ENCODE data around the gene AK5.

Gene AK5

GRCh38 chr1:77354536-77354935 lies 72.7 kb downstream of the AK5 start:
- DNase-seq (ENCODE audit: low read depth in 2 of 2), result no peak

DNA sequence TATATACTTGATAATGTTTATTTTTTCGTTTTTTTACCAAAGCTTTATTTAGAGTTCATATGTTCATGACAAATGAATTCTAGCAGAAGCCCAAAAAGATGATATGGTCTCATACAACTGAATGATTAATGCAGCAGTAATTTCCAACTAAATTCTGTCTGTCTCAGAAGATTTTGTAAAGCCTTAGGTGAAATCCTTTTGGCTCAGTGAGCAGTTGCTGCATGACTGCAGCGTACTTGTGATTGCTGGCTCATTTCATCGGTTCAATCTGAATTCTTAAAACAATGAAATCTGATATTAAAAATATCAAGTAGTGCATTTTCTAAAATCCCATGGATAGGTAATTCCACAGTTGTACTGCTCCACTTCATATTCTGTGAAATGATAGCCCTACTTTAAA lies 73.2 kb downstream of the AK5 start:
- DNase-seq (ENCODE audit: low read depth in 2 of 2), result no peak

DNA sequence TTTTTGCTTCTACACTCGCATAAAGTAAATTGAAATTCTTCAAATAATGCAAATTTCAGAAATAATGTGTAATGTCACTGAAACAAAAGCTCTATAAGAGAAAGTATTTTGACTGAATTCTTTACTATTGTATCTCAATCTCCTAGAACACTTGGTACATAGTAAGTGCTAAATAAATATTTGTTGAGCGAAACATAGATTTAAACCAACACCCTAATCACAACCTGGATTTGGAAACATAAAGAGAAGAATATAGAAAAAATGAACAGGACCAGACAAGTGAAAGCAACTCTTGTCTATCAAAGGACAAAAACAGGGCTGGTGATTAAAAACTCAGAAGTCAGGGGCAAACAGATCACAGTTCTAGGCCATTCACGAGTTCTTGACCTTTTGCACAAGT lies 74.3 kb downstream of the AK5 start:
- no peak for DNase-seq (ENCODE audit: low read depth in 2 of 2)

DNA sequence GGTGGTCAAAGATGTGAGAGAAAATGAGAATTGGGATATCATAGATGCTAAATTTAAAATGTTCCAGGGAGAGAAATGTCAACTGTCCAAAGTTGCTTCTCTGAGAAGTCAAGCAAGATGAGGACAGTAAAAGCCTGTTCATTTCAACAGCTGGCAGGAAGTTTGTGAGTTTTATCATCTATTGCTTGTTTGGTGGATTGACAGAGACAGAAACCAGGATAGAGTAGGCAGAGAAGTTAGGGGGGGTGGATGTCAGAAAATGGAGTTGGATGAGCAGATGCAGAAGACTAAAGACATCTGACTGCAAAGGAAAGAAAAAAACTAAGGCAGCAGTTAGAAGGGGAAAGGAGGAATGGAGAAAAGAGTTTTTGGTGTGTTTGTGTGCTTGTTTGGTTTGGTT lies 78.4 kb downstream of the AK5 start:
- DNase-seq (ENCODE audit: low read depth in 2 of 2), result no peak

DNA sequence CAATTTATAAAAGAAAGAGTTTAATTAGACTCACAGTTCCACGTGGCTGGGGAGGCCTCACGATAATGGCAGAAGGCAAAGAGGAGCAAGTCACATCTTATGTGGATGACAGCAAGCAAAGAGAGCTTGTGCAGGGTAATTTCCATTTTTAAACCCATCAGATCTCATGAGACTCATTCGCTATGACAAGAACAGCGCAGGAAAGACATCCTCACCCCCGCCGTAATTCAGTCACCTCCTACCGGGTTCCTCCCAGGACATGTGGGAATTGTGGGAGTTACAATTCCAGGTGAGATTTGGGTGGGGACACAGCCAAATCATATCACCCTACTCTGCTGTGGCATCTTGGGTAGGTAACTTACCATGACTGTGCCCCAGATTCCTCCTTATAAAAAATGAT lies 79.8 kb downstream of the AK5 start:
- no peak for DNase-seq (ENCODE audit: low read depth in 2 of 2)

GRCh38 chr1:77370161-77370560 lies 88.3 kb downstream of the AK5 start:
- no peak for DNase-seq (ENCODE audit: low read depth in 2 of 2)

DNA sequence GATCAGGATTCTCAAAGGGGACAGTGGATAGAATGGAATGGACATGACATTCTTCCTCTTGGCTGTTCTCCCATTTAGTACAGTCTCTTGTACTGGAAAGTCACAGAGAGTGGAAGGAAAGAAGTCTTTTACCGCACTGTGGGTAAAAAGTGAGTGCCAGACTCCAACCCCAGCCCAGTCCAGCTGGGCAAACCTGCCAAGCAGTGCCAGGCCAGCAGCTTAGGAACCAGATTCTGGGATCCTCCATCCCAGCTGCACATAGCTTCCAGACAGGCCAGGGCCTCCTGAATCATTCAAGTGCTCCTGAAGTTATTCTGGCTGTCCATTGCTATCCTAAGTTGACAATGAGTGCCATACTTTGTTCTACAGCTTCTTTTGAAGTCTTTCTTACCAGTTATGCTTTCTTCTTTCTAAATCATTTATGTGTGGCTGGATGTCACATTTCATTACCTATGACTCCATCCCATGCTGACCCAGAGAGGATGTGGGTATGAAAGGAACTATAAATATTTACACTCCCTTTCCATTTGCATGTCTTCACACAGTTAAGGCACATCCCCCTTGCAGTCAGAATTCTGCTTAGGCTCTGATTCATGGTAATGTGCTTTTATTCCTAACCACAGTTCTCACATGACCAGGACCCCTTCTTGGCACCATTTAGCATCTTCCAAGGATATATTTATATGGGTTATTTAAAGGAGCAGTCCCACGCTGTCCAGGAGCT lies 88.9 kb downstream of the AK5 start:
- no peak for DNase-seq (ENCODE audit: low read depth in 2 of 2)

DNA sequence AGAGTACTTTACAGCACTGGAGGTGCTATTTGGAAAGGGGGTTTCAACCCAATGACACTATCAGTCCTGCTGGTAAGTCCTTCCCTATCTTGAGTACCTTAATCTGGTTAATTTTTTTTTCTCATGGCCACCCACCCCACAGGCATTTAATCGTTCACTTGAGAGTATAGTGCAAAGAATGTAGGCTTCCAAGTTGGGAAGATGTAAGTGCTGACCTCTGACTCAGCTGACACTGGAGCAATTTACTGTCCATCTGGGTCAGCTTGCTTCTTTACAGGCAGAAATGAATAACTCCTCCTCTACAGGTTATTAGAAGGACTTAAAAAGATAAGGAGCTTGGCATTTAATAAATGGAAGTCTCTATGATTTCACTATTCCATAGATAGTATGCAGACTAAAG lies 89.6 kb downstream of the AK5 start:
- DNase-seq (ENCODE audit: low read depth in 2 of 2), result no peak

GRCh38 chr1:77373702-77374101 lies 91.9 kb downstream of the AK5 start:
- no peak for DNase-seq (ENCODE audit: low read depth in 2 of 2)

GRCh38 chr1:77375541-77375940 lies 93.7 kb downstream of the AK5 start:
- no peak for DNase-seq (ENCODE audit: low read depth in 2 of 2)

DNA sequence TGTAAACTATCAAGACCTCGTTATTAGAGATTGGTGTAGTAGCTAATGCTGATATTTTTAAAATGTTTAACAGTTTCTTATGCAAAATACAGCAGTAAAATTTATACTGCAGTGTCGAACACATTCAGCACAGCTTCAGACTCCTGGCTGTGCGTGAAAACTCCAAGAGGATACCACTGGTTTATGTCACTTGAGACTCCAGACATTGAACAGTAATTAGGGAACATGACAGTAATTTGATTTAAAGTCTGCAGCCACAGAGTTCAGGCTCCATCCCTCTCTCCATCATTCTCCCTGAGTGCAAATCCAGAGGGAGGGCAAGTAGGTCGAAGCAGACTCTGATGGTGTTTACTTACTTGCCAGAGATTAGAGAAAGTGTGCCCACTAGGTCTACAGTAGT lies 94.2 kb downstream of the AK5 start:
- DNase-seq (ENCODE audit: low read depth in 2 of 2), result no peak

GRCh38 chr1:77378723-77379535 lies 97.1 kb downstream of the AK5 start:
- DNase-seq (ENCODE audit: low read depth in 2 of 2), result no peak

DNA sequence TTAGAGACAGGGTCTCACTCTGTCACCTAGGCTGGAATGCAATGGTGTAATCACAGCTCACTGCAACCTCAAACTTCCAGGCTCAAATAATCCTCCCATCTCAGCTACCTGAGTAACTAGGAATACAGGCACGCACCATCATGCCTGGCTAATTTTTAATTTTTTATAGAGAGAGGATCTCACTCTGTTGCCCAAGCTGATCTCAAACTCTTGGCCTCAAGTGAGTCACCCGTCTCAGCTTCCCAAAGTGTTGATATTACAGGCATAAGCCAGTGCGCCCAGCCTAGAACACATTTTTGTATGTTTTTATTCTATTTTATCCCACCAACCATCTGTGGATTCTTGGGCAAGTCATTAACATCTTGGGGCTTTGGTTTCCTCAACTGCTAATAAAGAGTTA lies 100.5 kb downstream of the AK5 start:
- DNase-seq (ENCODE audit: low read depth in 2 of 2), result no peak

- DNase-seq (ENCODE audit: low read depth in 2 of 2), result no peak
Measured at GRCh38 chr1:77383236-77383635, 101.4 kb downstream of the AK5 start.

GRCh38 chr1:77385551-77385950 lies 103.7 kb downstream of the AK5 start:
- DNase-seq (ENCODE audit: low read depth in 2 of 2), result no peak

- no peak for DNase-seq (ENCODE audit: low read depth in 2 of 2)
Measured at GRCh38 chr1:77386276-77386675, 104.5 kb downstream of the AK5 start.

DNA sequence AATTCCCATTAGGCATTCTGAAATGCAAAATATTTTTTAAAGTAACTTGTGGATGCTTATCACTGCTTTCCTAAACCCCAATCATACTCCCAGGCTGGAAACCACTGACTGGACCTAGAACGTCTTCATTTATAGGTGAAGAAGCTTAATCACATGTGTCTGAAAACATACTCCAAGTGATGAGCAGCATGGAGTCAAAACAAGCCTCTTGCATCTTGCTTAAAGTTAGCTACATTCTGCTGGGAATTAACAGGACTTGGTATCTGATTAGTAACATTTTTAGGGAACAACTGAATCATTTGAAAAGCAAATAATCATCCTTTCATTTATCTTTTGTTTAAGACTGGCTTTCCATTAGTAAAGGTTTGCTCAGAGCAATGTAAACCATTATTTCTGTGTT lies 105.7 kb downstream of the AK5 start:
- no peak for DNase-seq (ENCODE audit: low read depth in 2 of 2)

GRCh38 chr1:77388661-77389060 lies 106.8 kb downstream of the AK5 start:
- DNase-seq (ENCODE audit: low read depth in 2 of 2), result no peak

GRCh38 chr1:77392486-77392885 lies 110.7 kb downstream of the AK5 start:
- DNase-seq (ENCODE audit: low read depth in 2 of 2), result no peak

DNA sequence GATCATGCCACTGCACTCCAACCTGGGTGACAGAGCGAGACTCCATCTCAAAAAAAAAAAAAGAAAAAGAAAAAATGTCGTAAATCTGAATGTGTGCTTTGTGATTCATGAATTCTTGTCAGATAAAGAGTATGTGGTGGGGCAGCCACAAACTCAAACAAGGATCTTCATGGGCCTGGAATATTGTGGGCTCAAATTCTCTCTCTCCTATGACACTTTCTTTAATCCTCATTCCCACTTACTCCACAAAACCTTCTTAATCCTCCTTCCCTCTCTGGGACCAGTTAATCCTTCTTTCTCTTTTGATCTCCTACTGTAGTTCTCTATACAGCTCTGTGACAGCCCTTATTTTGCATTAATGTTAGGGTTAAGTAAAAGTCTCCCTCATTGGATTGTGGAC lies 112.3 kb downstream of the AK5 start:
- DNase-seq (ENCODE audit: low read depth in 2 of 2), result no peak

DNA sequence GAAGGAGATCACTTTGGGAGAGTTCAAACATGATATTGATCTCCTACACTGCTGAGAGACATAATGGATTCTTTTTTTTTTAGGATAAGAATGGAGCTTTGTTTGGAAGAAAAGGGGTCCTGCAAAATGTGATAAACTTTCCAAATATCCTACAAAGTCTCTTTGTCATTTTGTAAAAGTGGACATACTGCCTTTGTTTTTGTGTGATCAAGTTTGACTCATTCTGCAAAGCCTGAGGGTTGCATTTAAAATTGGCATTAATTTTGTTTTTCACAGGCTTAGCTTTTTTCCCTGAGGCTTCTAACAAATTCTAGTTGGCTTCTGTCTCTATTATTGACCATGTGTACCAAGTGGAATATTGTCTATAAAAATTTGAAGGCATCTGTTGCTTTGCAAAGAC lies 113.2 kb downstream of the AK5 start:
- no peak for DNase-seq (ENCODE audit: low read depth in 2 of 2)

DNA sequence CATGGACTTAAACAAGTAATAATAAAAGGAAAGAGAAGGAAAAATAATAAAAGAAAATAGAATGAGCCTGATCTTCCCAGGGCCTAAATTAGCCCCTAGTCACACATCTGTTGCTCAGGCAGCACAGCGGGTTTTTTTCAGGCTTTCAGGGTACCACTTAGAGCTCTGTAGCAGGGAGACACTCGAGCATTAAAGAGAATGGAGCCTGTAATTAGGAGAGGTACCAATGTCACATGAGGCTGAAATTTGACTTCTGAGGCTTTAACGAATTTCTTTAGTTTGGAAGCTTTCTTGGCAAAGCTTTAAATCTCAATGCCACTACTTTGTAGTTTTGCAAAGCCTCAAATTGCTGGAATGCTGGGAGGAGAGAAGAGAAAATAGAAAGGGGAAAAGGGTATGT lies 116.3 kb downstream of the AK5 start:
- DNase-seq (ENCODE audit: low read depth in 2 of 2), result no peak

DNA sequence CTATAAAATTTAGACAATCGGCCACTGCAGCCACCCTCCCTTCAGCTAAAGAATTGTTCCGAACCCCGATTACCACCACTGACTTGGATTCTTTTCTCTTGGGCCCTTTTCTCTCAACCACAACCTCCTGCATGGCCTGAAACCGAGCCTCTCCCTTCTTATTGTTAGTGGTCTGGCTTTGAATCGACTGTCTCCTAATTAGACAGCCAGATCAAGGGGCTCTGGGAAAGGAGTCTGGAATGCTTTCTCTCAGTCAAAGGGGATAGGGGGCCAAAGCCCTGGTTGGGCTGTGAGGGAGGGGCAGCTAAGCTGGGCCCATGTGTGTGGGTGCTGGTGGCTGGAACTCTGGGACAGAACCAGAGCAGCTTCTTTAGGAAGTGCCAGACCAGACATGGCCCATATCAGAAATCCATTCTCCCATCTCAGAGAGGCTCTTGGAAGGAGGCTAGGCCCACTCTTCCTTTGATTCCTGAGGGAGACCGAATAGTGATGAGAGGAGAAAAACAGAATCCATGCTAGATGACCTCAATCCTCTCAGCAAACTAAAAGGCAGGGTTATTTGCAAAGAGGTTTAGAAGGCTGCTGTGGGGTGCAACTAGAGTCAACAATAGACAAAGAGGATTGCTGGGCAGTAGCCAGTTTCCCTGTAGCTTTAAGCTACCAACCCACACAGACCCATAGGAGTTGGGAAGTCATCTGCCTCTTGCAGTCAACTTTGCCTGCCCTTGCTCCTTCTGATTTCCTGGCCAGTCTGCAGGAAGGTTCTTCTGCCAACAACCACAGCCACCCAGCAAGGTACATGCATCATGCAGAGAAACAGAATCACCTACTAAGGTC lies 117.6 kb downstream of the AK5 start:
- DNase-seq (ENCODE audit: low read depth in 2 of 2), result no peak

Measured in stimulated activated CD4-positive, alpha-beta T cell treated with anti-CD3 and anti-CD28 coated beads, Interleukin-15, amount 100 ng/mL, for 48 hours (primary cell).